Measurements from ENCODE around the gene RHBDD3.
"Not testable (repeated sequence)": the region's sequence is repeated elsewhere in the genome, so short reads cannot be mapped to it uniquely, and the experiment has no call there.

GRCh38 chr22:29247891-29248290 is 19.9 kb downstream of the RHBDD3 start:
- not testable (repeated sequence) for TF ChIP-seq CTCF (IDR thresholded peaks at IDR 0.05; ENCODE audit: low read length); EZH2phosphoT487 (IDR thresholded peaks at IDR 0.05; ENCODE audit: low read length); EZH2 (optimal IDR thresholded peaks at IDR 0.05; ENCODE audit: low read depth, low read length)

Data from MM.1S (cell line).